ENCODE data around the gene RBFOX2. TPM values are rescaled to one million over a fixed set of nuclear protein-coding genes. Genes with fewer than 3 reads are reported as not detected.

Gene RBFOX2
- total and polyA plus RNA-seq, 10 of the 15 experiments (the other 5 are each of a cell fraction or from before 2014, with no cell fraction given), result 0.01 to 2.7 (median 0.17) TPM; not detected in 4

GRCh38 chr22:35854334-35854733 lies 174.3 kb downstream of the RBFOX2 start:
- 13% methylated on average over 2 of the region's 2 CpGs for WGBS (ENCODE audit: insufficient coverage, insufficient replicate concordance, low lambda C conversion rate, missing lambda C conversion rate)
- RAD21 ChIA-PET (ENCODE audit: unreplicated experiment), result no interaction called here
- Histone ChIP-seq H4K20me1 (ENCODE audit: control insufficient read depth, insufficient read depth) (no peaks in the 10 kb centered on the region), H3K27me3 (replicated peaks in 1 of 2; ENCODE audit: control insufficient read depth in 2 of 2, insufficient read depth in 2 of 2, low read length in 1 of 2) (no peaks in the 10 kb centered on the region), H3K4me2 (ENCODE audit: control insufficient read depth, insufficient read depth) (no peak overlapping the region), H3K4me1 (ENCODE audit: control insufficient read depth, insufficient read depth, low read length) (no peaks in the 10 kb centered on the region), H3K9ac (ENCODE audit: control insufficient read depth, insufficient read depth, low read length) (no peak overlapping the region), H3K4me3 (no peak overlapping the region), H3K9me3 (replicated peaks; ENCODE audit: control insufficient read depth, insufficient read depth, low read length) (no peaks in the 10 kb centered on the region), H3K27ac (ENCODE audit: control insufficient read depth, insufficient read depth) (no peak overlapping the region), H3K36me3 (ENCODE audit: control insufficient read depth in 2 of 2, insufficient read depth in 2 of 2, low read length in 1 of 2) (no peaks in the 10 kb centered on the region), H3K79me2 (ENCODE audit: control insufficient read depth, insufficient read depth, low read length) (no peaks in the 10 kb centered on the region), H2AFZ (ENCODE audit: control insufficient read depth, low read depth, low read length) (no peak overlapping the region)
- ATAC-seq (no peak), DNase-seq (ENCODE audit: low read depth, low spot score) (no peak), FAIRE-seq (no peak)
- in situ Hi-C loops (cut with MboI), result no loop called here
- POLR2A ChIA-PET, result interaction anchor here (0.7 kb wide), 1 partner anchor 83 kb away, joined by 3 read pairs; no protein-coding TSS in a partner anchor
- no peak for TF ChIP-seq TCF12 (IDR thresholded peaks at IDR 0.05; ENCODE audit: low read depth, low read length)
- no peak for TF ChIP-seq NR2C1 (IDR thresholded peaks at IDR 0.05)
- TF ChIP-seq EZH2 (IDR thresholded peaks at IDR 0.05; ENCODE audit: borderline replicate concordance, control insufficient read depth, low read depth, low read length), result no peak
- no peak for TF ChIP-seq FOXK2 (IDR thresholded peaks at IDR 0.05)
- TF ChIP-seq MTA2 (IDR thresholded peaks at IDR 0.05; ENCODE audit: low read depth), result no peak
- TF ChIP-seq, protein P1, sequence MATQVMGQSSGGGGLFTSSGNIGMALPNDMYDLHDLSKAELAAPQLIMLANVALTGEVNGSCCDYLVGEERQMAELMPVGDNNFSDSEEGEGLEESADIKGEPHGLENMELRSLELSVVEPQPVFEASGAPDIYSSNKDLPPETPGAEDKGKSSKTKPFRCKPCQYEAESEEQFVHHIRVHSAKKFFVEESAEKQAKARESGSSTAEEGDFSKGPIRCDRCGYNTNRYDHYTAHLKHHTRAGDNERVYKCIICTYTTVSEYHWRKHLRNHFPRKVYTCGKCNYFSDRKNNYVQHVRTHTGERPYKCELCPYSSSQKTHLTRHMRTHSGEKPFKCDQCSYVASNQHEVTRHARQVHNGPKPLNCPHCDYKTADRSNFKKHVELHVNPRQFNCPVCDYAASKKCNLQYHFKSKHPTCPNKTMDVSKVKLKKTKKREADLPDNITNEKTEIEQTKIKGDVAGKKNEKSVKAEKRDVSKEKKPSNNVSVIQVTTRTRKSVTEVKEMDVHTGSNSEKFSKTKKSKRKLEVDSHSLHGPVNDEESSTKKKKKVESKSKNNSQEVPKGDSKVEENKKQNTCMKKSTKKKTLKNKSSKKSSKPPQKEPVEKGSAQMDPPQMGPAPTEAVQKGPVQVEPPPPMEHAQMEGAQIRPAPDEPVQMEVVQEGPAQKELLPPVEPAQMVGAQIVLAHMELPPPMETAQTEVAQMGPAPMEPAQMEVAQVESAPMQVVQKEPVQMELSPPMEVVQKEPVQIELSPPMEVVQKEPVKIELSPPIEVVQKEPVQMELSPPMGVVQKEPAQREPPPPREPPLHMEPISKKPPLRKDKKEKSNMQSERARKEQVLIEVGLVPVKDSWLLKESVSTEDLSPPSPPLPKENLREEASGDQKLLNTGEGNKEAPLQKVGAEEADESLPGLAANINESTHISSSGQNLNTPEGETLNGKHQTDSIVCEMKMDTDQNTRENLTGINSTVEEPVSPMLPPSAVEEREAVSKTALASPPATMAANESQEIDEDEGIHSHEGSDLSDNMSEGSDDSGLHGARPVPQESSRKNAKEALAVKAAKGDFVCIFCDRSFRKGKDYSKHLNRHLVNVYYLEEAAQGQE (IDR thresholded peaks at IDR 0.05; ENCODE audit: low read depth, low read length), result no peak
- TF ChIP-seq SREBF1 (IDR thresholded peaks at IDR 0.05; ENCODE audit: low read length), result no peak
- TF ChIP-seq JUND (IDR thresholded peaks at IDR 0.05; ENCODE audit: low read depth, low read length), result no peak
- TF ChIP-seq, protein P2, sequence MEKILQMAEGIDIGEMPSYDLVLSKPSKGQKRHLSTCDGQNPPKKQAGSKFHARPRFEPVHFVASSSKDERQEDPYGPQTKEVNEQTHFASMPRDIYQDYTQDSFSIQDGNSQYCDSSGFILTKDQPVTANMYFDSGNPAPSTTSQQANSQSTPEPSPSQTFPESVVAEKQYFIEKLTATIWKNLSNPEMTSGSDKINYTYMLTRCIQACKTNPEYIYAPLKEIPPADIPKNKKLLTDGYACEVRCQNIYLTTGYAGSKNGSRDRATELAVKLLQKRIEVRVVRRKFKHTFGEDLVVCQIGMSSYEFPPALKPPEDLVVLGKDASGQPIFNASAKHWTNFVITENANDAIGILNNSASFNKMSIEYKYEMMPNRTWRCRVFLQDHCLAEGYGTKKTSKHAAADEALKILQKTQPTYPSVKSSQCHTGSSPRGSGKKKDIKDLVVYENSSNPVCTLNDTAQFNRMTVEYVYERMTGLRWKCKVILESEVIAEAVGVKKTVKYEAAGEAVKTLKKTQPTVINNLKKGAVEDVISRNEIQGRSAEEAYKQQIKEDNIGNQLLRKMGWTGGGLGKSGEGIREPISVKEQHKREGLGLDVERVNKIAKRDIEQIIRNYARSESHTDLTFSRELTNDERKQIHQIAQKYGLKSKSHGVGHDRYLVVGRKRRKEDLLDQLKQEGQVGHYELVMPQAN (conservative IDR thresholded peaks at IDR 0.05), result no peak
- SMC1A ChIA-PET (ENCODE audit: uncharacterized antibody, unreplicated experiment), result no interaction called here
- intact Hi-C loops (cut with micrococcal nuclease; ENCODE audit: unreplicated experiment), result no loop called here
- no TSS peak for BruUV-seq (replicated peaks)
- CTCF ChIA-PET, result interaction anchor here (0.6 to 1.3 kb wide), 2 partner anchors 14 to 17 kb away, joined by 4 to 5 read pairs; no protein-coding TSS in a partner anchor

All from GM12878 (cell line).